ENCODE measurements around the gene TSPAN9.

The TSPAN9 gene

GRCh38 chr12:3132636-3133404, 55.6 kb downstream of the TSPAN9 start:
- ChIA-PET CTCF (interaction anchor here (1.0 to 7.0 kb wide), 5 partner anchors 9 to 167 kb away, joined by 3 to 128 read pairs (median 5); no protein-coding TSS in a partner anchor), POLR2A (no interaction called here)
- no peak for DNase-seq (ENCODE audit: extremely low spot score)
- no peak for TF ChIP-seq CTCF (IDR thresholded peaks at IDR 0.05; ENCODE audit: control extremely low read depth, extremely low read depth, low read depth, missing control alignments)

- POLR2A ChIA-PET, result no interaction called here
- TF ChIP-seq CTCF (IDR thresholded peaks at IDR 0.05; ENCODE audit: control extremely low read depth, extremely low read depth, low read depth, missing control alignments), result no peak
- DNase-seq (ENCODE audit: extremely low spot score), result no peak
- CTCF ChIA-PET, result interaction anchor here (1.0 to 7.0 kb wide), 6 partner anchors 10 to 167 kb away, joined by 3 to 128 read pairs (median 4); no protein-coding TSS in a partner anchor
Observed at GRCh38 chr12:3133405-3133783, 56.2 kb downstream of the TSPAN9 start.

- DNase-seq (ENCODE audit: extremely low spot score), result no peak
- ChIA-PET CTCF (interaction anchor here (0.9 to 7.0 kb wide), 10 partner anchors 10 to 166 kb away, joined by 3 to 128 read pairs (median 4); no protein-coding TSS in a partner anchor), POLR2A (no interaction called here)
Observed at GRCh38 chr12:3134126-3134525, 56.9 kb downstream of the TSPAN9 start.

GRCh38 chr12:3134526-3135135, 57.5 kb downstream of the TSPAN9 start:
- no peak for TF ChIP-seq CTCF (IDR thresholded peaks at IDR 0.05; ENCODE audit: control extremely low read depth, extremely low read depth, low read depth, missing control alignments)
- ChIA-PET POLR2A (no interaction called here), CTCF (interaction anchor here (0.6 to 7.0 kb wide), 22 partner anchors 9 to 165 kb away, joined by 3 to 128 read pairs (median 4); no protein-coding TSS in a partner anchor)
- no peak for DNase-seq (ENCODE audit: extremely low spot score)

More at GRCh38 chr12:3134126-3134525, 56.9 kb downstream of the TSPAN9 start:
- no peak for TF ChIP-seq CTCF (IDR thresholded peaks at IDR 0.05; ENCODE audit: control extremely low read depth, extremely low read depth, low read depth, missing control alignments)

- TF ChIP-seq CTCF (IDR thresholded peaks at IDR 0.05; ENCODE audit: control extremely low read depth, extremely low read depth, low read depth, missing control alignments), result peak; percentile 84
- peak; percentile 86 for DNase-seq (ENCODE audit: extremely low spot score)
- POLR2A ChIA-PET, result no interaction called here
- CTCF ChIA-PET, result interaction anchor here (0.6 to 7.0 kb wide), 21 partner anchors 9 to 164 kb away, joined by 3 to 128 read pairs (median 4); no protein-coding TSS in a partner anchor
Observed at GRCh38 chr12:3135522-3136461, 58.6 kb downstream of the TSPAN9 start.
